HL-60 (cell line): Measurements from ENCODE around the gene SEBOX.

Experiments used
- CTCF ChIP-seq: IDR thresholded peaks from one replicate; pipeline ENCODE4 v1.5.1; 2011; ENCODE audit warnings: low read length, control low read depth, inconsistent platforms; ENCODE audit not compliant: insufficient read depth
- POLR2AphosphoS5 ChIP-seq: IDR thresholded peaks from 2 replicates; pipeline ENCODE4 v1.6.1; 2012; ENCODE audit warnings: low read depth

DNA sequence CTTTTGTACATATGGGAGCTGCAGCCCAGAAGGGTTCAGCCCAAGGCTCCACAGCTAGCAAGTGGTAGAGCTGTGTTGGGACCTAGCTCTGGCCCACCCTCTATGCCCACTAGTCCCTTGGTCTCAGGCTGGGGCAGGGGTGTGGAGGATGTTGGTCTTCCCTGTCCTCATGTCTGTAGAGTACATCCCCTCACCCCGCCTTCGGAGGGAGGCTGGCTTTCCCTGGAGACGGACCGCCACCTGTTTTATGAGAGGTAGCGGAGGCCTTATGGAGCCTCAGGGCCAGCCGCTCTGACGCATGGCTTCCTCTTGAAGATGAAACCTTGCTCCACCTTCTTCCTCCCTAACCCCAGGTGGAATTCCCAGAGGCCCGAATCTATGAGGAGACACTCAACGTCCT, 21.0 kb downstream of the SEBOX start:
- TF ChIP-seq CTCF (no peak), POLR2AphosphoS5 (peak; percentile 22; the same call in 1 of the 2 replicates)
